Chondrocyte (in vitro differentiated cells): ENCODE results near the gene ALDH18A1. TPM values are rescaled to one million over a fixed set of nuclear protein-coding genes. Genes with fewer than 3 reads are reported as not detected.

Source experiments
- DNase-seq: peaks from one replicate; pipeline ENCODE4 v3.0.0; 2021; ENCODE audit warnings: mixed read lengths, low spot score
- H3K27ac Mint-ChIP-seq: one replicate; pipeline ENCODE4 v1.8.0; 2021; ENCODE audit warnings: mild to moderate bottlenecking, moderate library complexity, mixed read lengths; ENCODE audit not compliant: unreplicated experiment
- H3K27me3 Mint-ChIP-seq: 2 replicates; pipeline ENCODE4 v1.8.0; 2021; ENCODE audit warnings: low read depth, mixed read lengths
- H3K36me3 Mint-ChIP-seq: 2 replicates; pipeline ENCODE4 v1.8.0; 2021; ENCODE audit warnings: low read depth, mixed read lengths
- H3K4me1 Mint-ChIP-seq: 2 replicates; pipeline ENCODE4 v1.8.0; 2021; ENCODE audit warnings: low read depth, mild to moderate bottlenecking, mixed read lengths
- H3K4me3 Mint-ChIP-seq: one replicate; pipeline ENCODE4 v1.8.0; 2021; ENCODE audit warnings: mild to moderate bottlenecking, moderate library complexity, mixed read lengths; ENCODE audit not compliant: unreplicated experiment
- H3K9me3 Mint-ChIP-seq: 2 replicates; pipeline ENCODE4 v1.8.0; 2021; ENCODE audit warnings: low read depth, mixed read lengths
- total RNA-seq: library from RNA; stranded (reverse); gene quantifications from 3 replicates; pipeline ENCODE4 v1.2.1, GENCODE V29; 2021
- TF ChIP-seq, protein P1 (sequence below): fragments of 200-600 bp; sonication (generic); IDR thresholded peaks from 2 replicates; pipeline ENCODE4 v1.5.0; 2021; ENCODE audit warnings: antibody characterized with exemption, mild to moderate bottlenecking, moderate library complexity

The ALDH18A1 gene
- total RNA-seq, 1 donor from 2014 or later = 132 TPM

DNA sequence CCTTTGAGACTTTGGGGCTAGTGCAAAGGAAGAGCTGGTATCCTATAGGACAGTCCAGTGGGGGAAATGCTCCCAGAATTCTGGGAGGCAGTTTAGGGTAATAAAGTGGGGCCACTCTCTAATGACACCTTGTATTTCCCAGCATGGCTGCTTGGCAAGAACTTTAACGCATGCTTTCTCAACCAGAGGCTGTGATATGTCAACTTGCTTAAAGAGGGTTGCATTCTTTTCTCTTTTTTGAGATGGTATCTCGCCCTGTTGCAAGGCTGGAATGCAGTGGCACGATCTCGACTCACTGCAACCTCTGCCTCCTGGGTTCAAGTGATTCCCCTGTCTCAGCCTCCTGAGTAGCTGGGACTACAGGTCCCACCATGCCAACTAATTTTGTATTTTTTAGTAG lies 38.4 kb downstream of the ALDH18A1 start:
- TF ChIP-seq, protein P1, sequence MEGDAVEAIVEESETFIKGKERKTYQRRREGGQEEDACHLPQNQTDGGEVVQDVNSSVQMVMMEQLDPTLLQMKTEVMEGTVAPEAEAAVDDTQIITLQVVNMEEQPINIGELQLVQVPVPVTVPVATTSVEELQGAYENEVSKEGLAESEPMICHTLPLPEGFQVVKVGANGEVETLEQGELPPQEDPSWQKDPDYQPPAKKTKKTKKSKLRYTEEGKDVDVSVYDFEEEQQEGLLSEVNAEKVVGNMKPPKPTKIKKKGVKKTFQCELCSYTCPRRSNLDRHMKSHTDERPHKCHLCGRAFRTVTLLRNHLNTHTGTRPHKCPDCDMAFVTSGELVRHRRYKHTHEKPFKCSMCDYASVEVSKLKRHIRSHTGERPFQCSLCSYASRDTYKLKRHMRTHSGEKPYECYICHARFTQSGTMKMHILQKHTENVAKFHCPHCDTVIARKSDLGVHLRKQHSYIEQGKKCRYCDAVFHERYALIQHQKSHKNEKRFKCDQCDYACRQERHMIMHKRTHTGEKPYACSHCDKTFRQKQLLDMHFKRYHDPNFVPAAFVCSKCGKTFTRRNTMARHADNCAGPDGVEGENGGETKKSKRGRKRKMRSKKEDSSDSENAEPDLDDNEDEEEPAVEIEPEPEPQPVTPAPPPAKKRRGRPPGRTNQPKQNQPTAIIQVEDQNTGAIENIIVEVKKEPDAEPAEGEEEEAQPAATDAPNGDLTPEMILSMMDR = no peak
- Mint-ChIP-seq H3K9me3 (peaks cover 3% of the 10 kb centered on the region), H3K36me3 (peaks cover 49% of the 10 kb centered on the region), H3K4me1 (no peaks in the 10 kb centered on the region), H3K4me3 (no peak overlapping the region), H3K27ac (no peak overlapping the region), H3K27me3 (no peaks in the 10 kb centered on the region)
- DNase-seq = no peak

DNA sequence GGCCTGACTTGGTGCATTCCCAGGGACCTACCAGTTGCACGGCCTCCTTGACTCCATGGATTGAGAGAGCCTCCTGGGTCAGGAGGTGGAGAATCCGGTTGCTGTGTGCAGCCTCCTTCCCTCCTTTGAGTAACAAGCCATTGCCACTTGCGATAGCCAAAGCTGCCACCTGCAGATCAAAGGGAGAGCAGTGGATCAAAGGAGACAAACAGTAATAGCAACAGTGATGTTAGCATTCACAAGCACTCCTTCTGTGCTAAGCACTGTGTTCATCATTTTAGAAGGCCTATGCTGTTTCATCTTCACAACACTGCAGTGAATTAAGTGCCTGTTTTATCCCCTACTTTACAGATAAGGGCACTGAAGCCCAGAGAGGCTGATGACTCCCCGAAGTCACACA lies 40.1 kb downstream of the ALDH18A1 start:
- peaks cover 3% of the 10 kb centered on the region for H3K9me3 Mint-ChIP-seq
- H3K27me3 Mint-ChIP-seq = no peaks in the 10 kb centered on the region
- no peak for DNase-seq
- H3K4me1 Mint-ChIP-seq = no peaks in the 10 kb centered on the region
- H3K4me3 Mint-ChIP-seq = no peak overlapping the region
- peaks cover 56% of the 10 kb centered on the region for H3K36me3 Mint-ChIP-seq
- TF ChIP-seq, protein P1 = no peak
- H3K27ac Mint-ChIP-seq = no peak overlapping the region

DNA sequence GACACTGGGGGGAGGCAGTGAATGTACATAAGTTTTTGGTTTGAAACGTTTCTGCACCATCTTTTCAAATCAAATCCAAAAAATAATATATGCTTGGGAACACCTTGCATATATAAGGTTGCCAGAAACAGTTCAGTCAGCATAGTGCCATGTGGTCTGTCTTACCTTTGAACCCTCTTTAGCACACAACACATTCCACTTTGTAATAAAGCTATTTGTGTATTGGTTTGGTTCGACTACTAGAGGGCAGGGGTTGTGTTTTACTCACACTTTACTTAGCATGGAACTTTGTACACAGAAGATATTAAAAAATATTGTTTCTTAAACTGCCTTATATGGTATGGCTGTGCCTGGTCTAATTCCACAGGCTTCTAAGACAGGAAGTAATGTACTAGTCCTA lies 43.2 kb downstream of the ALDH18A1 start:
- no peaks in the 10 kb centered on the region for H3K4me1 Mint-ChIP-seq
- no peaks in the 10 kb centered on the region for H3K27me3 Mint-ChIP-seq
- H3K36me3 Mint-ChIP-seq = peaks cover 60% of the 10 kb centered on the region
- TF ChIP-seq, protein P1 = no peak
- no peak overlapping the region for H3K4me3 Mint-ChIP-seq
- no peaks in the 10 kb centered on the region for H3K9me3 Mint-ChIP-seq
- H3K27ac Mint-ChIP-seq = no peak overlapping the region
- DNase-seq = no peak

DNA sequence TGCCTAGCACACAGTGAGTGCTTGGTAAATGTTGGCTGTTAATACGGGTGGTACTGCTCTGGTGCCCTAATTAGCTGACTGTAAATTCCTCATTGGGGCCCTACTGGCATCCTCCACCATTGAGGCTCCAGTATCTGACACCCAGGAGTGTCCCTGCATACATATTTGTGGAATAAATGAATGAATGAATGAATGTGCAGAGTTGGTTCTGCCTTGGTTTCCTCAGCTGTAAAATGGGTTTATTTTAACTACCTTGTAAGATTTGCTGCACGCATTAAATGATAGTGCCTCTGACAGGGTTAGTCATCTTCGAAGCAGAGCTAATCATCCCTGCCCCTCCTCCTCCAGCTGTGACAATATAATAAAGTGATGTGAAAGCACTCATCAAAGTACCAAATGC lies 45.8 kb downstream of the ALDH18A1 start:
- TF ChIP-seq, protein P1 = no peak
- DNase-seq = no peak
- no peaks in the 10 kb centered on the region for H3K27me3 Mint-ChIP-seq
- H3K36me3 Mint-ChIP-seq = peaks cover 65% of the 10 kb centered on the region
- no peak overlapping the region for H3K27ac Mint-ChIP-seq
- no peaks in the 10 kb centered on the region for H3K9me3 Mint-ChIP-seq
- no peaks in the 10 kb centered on the region for H3K4me1 Mint-ChIP-seq
- H3K4me3 Mint-ChIP-seq = no peak overlapping the region

DNA sequence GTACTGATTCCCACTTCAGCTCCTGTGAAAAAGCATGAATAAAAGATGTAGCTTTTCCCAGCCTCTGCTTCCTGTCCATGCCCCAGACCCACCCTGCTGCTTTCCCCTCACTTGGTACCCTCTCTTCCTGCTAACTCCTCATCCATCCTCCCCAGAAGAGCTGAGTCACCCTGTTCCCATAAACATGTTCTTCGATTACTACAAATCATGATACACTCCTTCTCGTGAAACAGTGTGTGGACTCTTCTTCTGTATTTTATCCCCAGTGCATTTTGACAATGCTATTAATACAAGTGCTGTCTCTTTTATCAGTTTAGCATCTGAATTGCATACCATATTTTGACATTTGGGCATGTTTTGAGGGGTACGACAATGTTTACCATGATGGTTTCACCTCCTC lies 49.6 kb downstream of the ALDH18A1 start:
- no peak for DNase-seq
- Mint-ChIP-seq H3K4me1 (peaks cover 4% of the 10 kb centered on the region), H3K36me3 (peaks cover 44% of the 10 kb centered on the region), H3K27me3 (no peaks in the 10 kb centered on the region), H3K4me3 (no peak overlapping the region), H3K9me3 (no peaks in the 10 kb centered on the region), H3K27ac (no peak overlapping the region)
- TF ChIP-seq, protein P1 = no peak
